Panc1 (cell line): ENCODE measurements around the gene DEFB108B. TPM values are rescaled to one million over a fixed set of nuclear protein-coding genes. Genes with fewer than 3 reads are reported as not detected.
"Not testable (repeated sequence)": the region's sequence is repeated elsewhere in the genome, so short reads cannot be mapped to it uniquely, and the experiment has no call there.

Experiments
- ATAC-seq: fragments of 200-7000 bp; cut with Tn5 transposase; 2 replicates; pipeline ENCODE4 v1.9.1; 2020; ENCODE audit warnings: mild to moderate bottlenecking, moderate library complexity
- BruUV-seq: library from RNA; stranded (reverse); fragments of 400-500 nt; replicated peaks from 2 replicates; lab custom pipeline; 2021; lab: Mats Ljungman, UMichigan
- CTCF ChIA-PET: fragments of 300-600 bp; sonication (Branson Sonifier 250); formaldehyde crosslinking; loops from one replicate; lab custom pipeline; 2022; ENCODE audit warnings: antibody characterized with exemption; lab: Charles Lee
- POLR2A ChIA-PET: fragments of 300-600 bp; sonication (Branson Sonifier 250); formaldehyde crosslinking; loops from one replicate; lab custom pipeline; 2022; ENCODE audit warnings: antibody characterized with exemption; lab: Charles Lee
- DNase-seq: peaks from one replicate; pipeline ENCODE4 v3.0.0-alpha.2; 2010; ENCODE audit warnings: low read depth, low spot score
- H3K27ac ChIP-seq: 2 replicates; pipeline ENCODE4 v1.5.1; 2011; ENCODE audit warnings: mild to moderate bottlenecking, low read length, inconsistent platforms
- H3K27me3 ChIP-seq: fragments of 200-500 bp; sonication (Bioruptor generic); 2 replicates; pipeline ENCODE4 v1.6.0; 2014; ENCODE audit warnings: low read length, inconsistent platforms; ENCODE audit not compliant: control insufficient read depth, insufficient read depth
- H3K36me3 ChIP-seq: fragments of 200-500 bp; sonication (Bioruptor generic); 2 replicates; pipeline ENCODE4 v1.5.1; 2014; ENCODE audit warnings: inconsistent platforms, mild to moderate bottlenecking, low read length, moderate library complexity; ENCODE audit not compliant: control insufficient read depth, insufficient read depth
- H3K4me1 ChIP-seq: 2 replicates; pipeline ENCODE4 v1.5.1; 2011; ENCODE audit warnings: inconsistent platforms, mild to moderate bottlenecking, low read length, moderate library complexity; ENCODE audit not compliant: control insufficient read depth, insufficient read depth
- H3K4me3 ChIP-seq, 2 experiments: 2 replicates each; pipeline ENCODE4 v1.5.1; 2011 to 2012; ENCODE audit warnings: low read depth in 2 of 2, low read length in 2 of 2, mild to moderate bottlenecking in 2 of 2, inconsistent platforms in 1 of 2, moderate library complexity in 1 of 2
- H3K9me3 ChIP-seq: fragments of 200-500 bp; sonication (Bioruptor generic); 2 replicates; pipeline ENCODE4 v1.5.1; 2014; ENCODE audit warnings: low read depth, mild to moderate bottlenecking, inconsistent platforms, low read length, moderate library complexity; ENCODE audit not compliant: control insufficient read depth, insufficient read depth
- in situ Hi-C: cut with HindIII; loops from 2 replicates; pipeline ENCODE4 v1.10.0; 2016; ENCODE audit warnings: low sequenced_read_pairs, low pct_unique_long_range_greater_than_20kb
- intact Hi-C: fragments of 100-400 bp; cut with micrococcal nuclease; formaldehyde crosslinking; loops from one replicate; pipeline ENCODE4 v1.10.0; 2022; ENCODE audit not compliant: unreplicated experiment
- total RNA-seq: library from RNA; stranded (reverse); gene quantifications from one replicate; pipeline ENCODE4 v1.2.1, GENCODE V29; 2021; ENCODE audit not compliant: unreplicated experiment

The DEFB108B gene
- total RNA-seq, 1 experiment from 2014 or later, result not detected

- intact Hi-C loops, BruUV-seq, CTCF ChIA-PET, H3K27ac ChIP-seq, H3K4me1 ChIP-seq, DNase-seq, H3K27me3 ChIP-seq, H3K4me3 ChIP-seq, ATAC-seq, POLR2A ChIA-PET, H3K9me3 ChIP-seq, in situ Hi-C loops, H3K36me3 ChIP-seq: not testable (repeated sequence)
Measured at GRCh38 chr11:71885806-71886205, 52.8 kb downstream of the DEFB108B start.

Other genes starting within 250 kb of the DEFB108B start
- not detected for gene DEFB131B, start 45.3 kb downstream of the DEFB108B start, total RNA-seq
- 11.5 TPM for gene XNDC1N, start 95.4 kb downstream of the DEFB108B start, total RNA-seq
- 69.6 TPM for gene RNF121, start 95.8 kb downstream of the DEFB108B start, total RNA-seq
- gene IL18BP, start 165.7 kb downstream of the DEFB108B start, total RNA-seq, result 18.2 TPM
- 145 TPM for gene NUMA1, start 247.3 kb downstream of the DEFB108B start, total RNA-seq
- 13.4 TPM for gene LRRC51, start 247.7 kb downstream of the DEFB108B start, total RNA-seq